Measurements from ENCODE around the gene AP1M2.

DNA sequence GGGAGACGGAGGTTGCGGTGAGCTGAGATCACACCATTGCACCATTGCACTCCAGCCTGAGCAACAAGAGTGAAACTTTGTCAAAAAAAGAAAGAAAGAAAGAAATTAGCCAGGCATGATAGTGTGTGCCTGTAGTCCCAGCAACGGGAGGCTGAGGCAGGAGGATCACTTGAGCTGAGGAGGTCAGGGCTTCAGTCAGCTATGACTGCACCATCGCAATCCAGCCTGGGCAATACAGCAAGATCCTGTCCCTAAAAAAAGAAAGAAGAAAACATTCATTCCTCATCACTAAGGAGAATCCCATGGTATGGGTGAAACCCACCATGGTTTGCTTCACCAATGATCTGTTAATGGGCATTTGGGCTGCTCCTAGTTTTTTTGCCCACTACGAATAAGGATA, 13.0 kb upstream of the AP1M2 start:
- TF ChIP-seq, protein P1, sequence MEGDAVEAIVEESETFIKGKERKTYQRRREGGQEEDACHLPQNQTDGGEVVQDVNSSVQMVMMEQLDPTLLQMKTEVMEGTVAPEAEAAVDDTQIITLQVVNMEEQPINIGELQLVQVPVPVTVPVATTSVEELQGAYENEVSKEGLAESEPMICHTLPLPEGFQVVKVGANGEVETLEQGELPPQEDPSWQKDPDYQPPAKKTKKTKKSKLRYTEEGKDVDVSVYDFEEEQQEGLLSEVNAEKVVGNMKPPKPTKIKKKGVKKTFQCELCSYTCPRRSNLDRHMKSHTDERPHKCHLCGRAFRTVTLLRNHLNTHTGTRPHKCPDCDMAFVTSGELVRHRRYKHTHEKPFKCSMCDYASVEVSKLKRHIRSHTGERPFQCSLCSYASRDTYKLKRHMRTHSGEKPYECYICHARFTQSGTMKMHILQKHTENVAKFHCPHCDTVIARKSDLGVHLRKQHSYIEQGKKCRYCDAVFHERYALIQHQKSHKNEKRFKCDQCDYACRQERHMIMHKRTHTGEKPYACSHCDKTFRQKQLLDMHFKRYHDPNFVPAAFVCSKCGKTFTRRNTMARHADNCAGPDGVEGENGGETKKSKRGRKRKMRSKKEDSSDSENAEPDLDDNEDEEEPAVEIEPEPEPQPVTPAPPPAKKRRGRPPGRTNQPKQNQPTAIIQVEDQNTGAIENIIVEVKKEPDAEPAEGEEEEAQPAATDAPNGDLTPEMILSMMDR (IDR thresholded peaks at IDR 0.05; ENCODE audit: poor library complexity): no peak
- TF ChIP-seq EZH2 (IDR thresholded peaks at IDR 0.05; ENCODE audit: borderline replicate concordance): no peak

All from hepatocyte (in vitro differentiated cells).